GM12872 (cell line): ENCODE data around the gene AGPS.

Experiments
- TF ChIP-seq, protein P1 (sequence below): IDR thresholded peaks from 3 replicates; pipeline ENCODE4 v1.5.1; 2011; ENCODE audit warnings: low read depth, mild to moderate bottlenecking, low read length, moderate library complexity; ENCODE audit not compliant: insufficient read depth

AGPS gene

GRCh38 chr2:177535958-177536504 lies 143.5 kb downstream of the AGPS start:
- TF ChIP-seq, protein P1, sequence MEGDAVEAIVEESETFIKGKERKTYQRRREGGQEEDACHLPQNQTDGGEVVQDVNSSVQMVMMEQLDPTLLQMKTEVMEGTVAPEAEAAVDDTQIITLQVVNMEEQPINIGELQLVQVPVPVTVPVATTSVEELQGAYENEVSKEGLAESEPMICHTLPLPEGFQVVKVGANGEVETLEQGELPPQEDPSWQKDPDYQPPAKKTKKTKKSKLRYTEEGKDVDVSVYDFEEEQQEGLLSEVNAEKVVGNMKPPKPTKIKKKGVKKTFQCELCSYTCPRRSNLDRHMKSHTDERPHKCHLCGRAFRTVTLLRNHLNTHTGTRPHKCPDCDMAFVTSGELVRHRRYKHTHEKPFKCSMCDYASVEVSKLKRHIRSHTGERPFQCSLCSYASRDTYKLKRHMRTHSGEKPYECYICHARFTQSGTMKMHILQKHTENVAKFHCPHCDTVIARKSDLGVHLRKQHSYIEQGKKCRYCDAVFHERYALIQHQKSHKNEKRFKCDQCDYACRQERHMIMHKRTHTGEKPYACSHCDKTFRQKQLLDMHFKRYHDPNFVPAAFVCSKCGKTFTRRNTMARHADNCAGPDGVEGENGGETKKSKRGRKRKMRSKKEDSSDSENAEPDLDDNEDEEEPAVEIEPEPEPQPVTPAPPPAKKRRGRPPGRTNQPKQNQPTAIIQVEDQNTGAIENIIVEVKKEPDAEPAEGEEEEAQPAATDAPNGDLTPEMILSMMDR = no peak

DNA sequence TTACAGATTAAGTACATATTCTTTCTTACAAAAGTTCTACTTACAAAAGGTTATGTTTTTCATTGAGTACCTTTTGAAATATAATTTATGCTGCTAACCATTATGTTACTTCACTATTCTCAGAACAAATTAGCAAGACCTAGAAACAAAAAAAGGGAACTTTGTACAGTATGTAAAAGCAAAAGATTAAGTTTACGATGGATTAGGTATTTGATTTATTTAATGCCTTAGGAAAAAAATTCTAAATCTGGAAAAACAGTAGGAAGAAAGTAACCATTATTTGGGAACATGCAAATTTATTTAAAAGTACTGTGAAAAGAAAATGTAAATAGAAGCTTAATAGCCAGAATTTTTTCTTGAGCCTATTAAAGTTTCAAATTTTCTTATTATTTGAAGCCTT lies 144.6 kb downstream of the AGPS start:
- TF ChIP-seq, protein P1 = no peak

- TF ChIP-seq, protein P1 = no peak
Measured at GRCh38 chr2:177537636-177538035, 145.1 kb downstream of the AGPS start.

- TF ChIP-seq, protein P1 = no peak
Measured at GRCh38 chr2:177538323-177538722, 145.8 kb downstream of the AGPS start.

GRCh38 chr2:177540283-177540682 lies 147.7 kb downstream of the AGPS start:
- TF ChIP-seq, protein P1 = no peak

GRCh38 chr2:177541258-177541991 lies 148.9 kb downstream of the AGPS start:
- TF ChIP-seq, protein P1 = no peak

GRCh38 chr2:177542396-177542795 lies 149.8 kb downstream of the AGPS start:
- TF ChIP-seq, protein P1 = no peak
